IMR-90 (cell line): ENCODE measurements around the gene SLC35F1. TPM values are rescaled to one million over a fixed set of nuclear protein-coding genes. Genes with fewer than 3 reads are reported as not detected.

Source experiments
- ATAC-seq: fragments of 200-7000 bp; cut with Tn5 transposase; 2 replicates; pipeline ENCODE4 v1.9.1; 2020; ENCODE audit warnings: low read depth, mild to moderate bottlenecking, moderate library complexity
- BruUV-seq: library from RNA; stranded (reverse); fragments of 400-500 nt; replicated peaks from 2 replicates; lab custom pipeline; 2021; lab: Mats Ljungman, UMichigan
- CTCF ChIA-PET: fragments of 300-600 bp; formaldehyde crosslinking; extraction: SDS; loops from one replicate; lab custom pipeline; 2021; ENCODE audit warnings: antibody characterized with exemption; lab: Yijun Ruan, JAX
- POLR2A ChIA-PET: fragments of 300-600 bp; sonication (Branson Sonifier 250); formaldehyde crosslinking; loops from one replicate; lab custom pipeline; 2022; ENCODE audit warnings: antibody characterized with exemption; ENCODE audit not compliant: unreplicated experiment; lab: Charles Lee
- DNase-seq: peaks from one replicate; pipeline ENCODE4 v3.0.0; 2013
- H2AFZ ChIP-seq: replicated peaks from 2 replicates; pipeline ENCODE3; 2013; ENCODE audit warnings: low read length, mild to moderate bottlenecking; ENCODE audit not compliant: poor library complexity
- H2AK5ac ChIP-seq: 2 replicates; pipeline ENCODE4 v1.6.1; 2013; ENCODE audit warnings: low read depth, low read length, inconsistent platforms
- H2AK9ac ChIP-seq: replicated peaks from 2 replicates; pipeline ENCODE3; 2013; ENCODE audit warnings: mild to moderate bottlenecking, low read depth, low read length, moderate library complexity; ENCODE audit not compliant: poor library complexity
- H2BK120ac ChIP-seq: 2 replicates; pipeline ENCODE4 v1.6.1; 2013; ENCODE audit warnings: low read depth, low read length, inconsistent platforms
- H2BK15ac ChIP-seq: 3 replicates; pipeline ENCODE4 v1.6.1; 2013; ENCODE audit warnings: low read depth, low read length, inconsistent platforms
- H2BK20ac ChIP-seq: 2 replicates; pipeline ENCODE4 v1.6.1; 2013; ENCODE audit warnings: low read depth, mild to moderate bottlenecking, inconsistent platforms, low read length, moderate library complexity
- H2BK5ac ChIP-seq: 2 replicates; pipeline ENCODE4 v1.6.1; 2013; ENCODE audit warnings: mild to moderate bottlenecking, low read depth, low read length, inconsistent platforms; ENCODE audit not compliant: poor library complexity, severe bottlenecking
- H3K14ac ChIP-seq: replicated peaks from 2 replicates; pipeline ENCODE4 v1.6.1; 2013; ENCODE audit warnings: low read depth, low read length, inconsistent platforms
- H3K18ac ChIP-seq: 2 replicates; pipeline ENCODE4 v1.6.1; 2013; ENCODE audit warnings: low read depth, low read length, control low read depth
- H3K23ac ChIP-seq: 2 replicates; pipeline ENCODE4 v1.6.1; 2013; ENCODE audit warnings: low read depth, low read length, inconsistent platforms
- H3K27ac ChIP-seq: 2 replicates; pipeline ENCODE4 v1.5.1; 2013; ENCODE audit warnings: mild to moderate bottlenecking, control low read depth, low read length; ENCODE audit not compliant: insufficient read depth
- H3K27me3 ChIP-seq: 2 replicates; pipeline ENCODE4 v1.6.1; 2013; ENCODE audit warnings: low read length; ENCODE audit not compliant: control insufficient read depth, insufficient read depth
- H3K36me3 ChIP-seq: 2 replicates; pipeline ENCODE4 v1.6.1; 2013; ENCODE audit warnings: low read length, mixed read lengths; ENCODE audit not compliant: control insufficient read depth, insufficient read depth
- H3K4ac ChIP-seq: 2 replicates; pipeline ENCODE4 v1.6.1; 2013; ENCODE audit warnings: low read depth, low read length, inconsistent platforms
- H3K4me1 ChIP-seq: 2 replicates; pipeline ENCODE4 v1.6.1; 2013; ENCODE audit warnings: low read length, mixed read lengths; ENCODE audit not compliant: control insufficient read depth, insufficient read depth
- H3K4me2 ChIP-seq: 2 replicates; pipeline ENCODE4 v1.6.1; 2013; ENCODE audit warnings: low read depth, mild to moderate bottlenecking, control low read depth, low read length, moderate library complexity
- H3K4me3 ChIP-seq: 2 replicates; pipeline ENCODE4 v1.5.1; 2013; ENCODE audit warnings: low read depth, mild to moderate bottlenecking, control low read depth, low read length, moderate library complexity; ENCODE audit not compliant: insufficient read depth
- H3K56ac ChIP-seq: 2 replicates; pipeline ENCODE4 v1.6.1; 2013; ENCODE audit warnings: low read length, inconsistent platforms; ENCODE audit not compliant: insufficient read depth; ENCODE audit errors: extremely low read depth
- H3K79me1 ChIP-seq, 2 experiments: 2 replicates each; pipeline ENCODE4 v1.6.1; 2013; ENCODE audit warnings: low read length in 2 of 2, inconsistent platforms in 1 of 2, low read depth in 1 of 2
- H3K9ac ChIP-seq: 2 replicates; pipeline ENCODE4 v1.6.1; 2013; ENCODE audit warnings: low read depth, low read length, control low read depth
- H3K9me1 ChIP-seq: 2 replicates; pipeline ENCODE4 v1.6.1; 2013; ENCODE audit warnings: low read length, inconsistent platforms; ENCODE audit not compliant: insufficient read depth
- H3K9me3 ChIP-seq: 2 replicates; pipeline ENCODE4 v1.6.1; 2013; ENCODE audit warnings: low read length; ENCODE audit not compliant: control insufficient read depth, insufficient read depth
- H4K20me1 ChIP-seq: 2 replicates; pipeline ENCODE4 v1.6.1; 2013; ENCODE audit warnings: low read length, inconsistent platforms; ENCODE audit not compliant: insufficient read depth
- H4K5ac ChIP-seq: 2 replicates; pipeline ENCODE4 v1.6.1; 2013; ENCODE audit warnings: mild to moderate bottlenecking, low read depth, low read length, control low read depth
- H4K8ac ChIP-seq, 2 experiments: 2 replicates each; pipeline ENCODE4 v1.6.1; 2013; ENCODE audit warnings: low read depth in 2 of 2, low read length in 2 of 2, control low read depth in 1 of 2, inconsistent platforms in 1 of 2
- H4K91ac ChIP-seq: 2 replicates; pipeline ENCODE4 v1.6.1; 2013; ENCODE audit warnings: low read depth, low read length, inconsistent platforms; ENCODE audit not compliant: insufficient read depth
- BHLHE40 ChIP-seq: fragments of 150-350 bp; IDR thresholded peaks from 2 replicates; pipeline ENCODE4 v1.6.1; 2016; ENCODE audit warnings: mild to moderate bottlenecking, low read depth, low read length
- CEBPB ChIP-seq: IDR thresholded peaks from 2 replicates; pipeline ENCODE4 v1.6.1; 2012; ENCODE audit warnings: low read depth, low read length, improper control_type of control experiment
- CHD1 ChIP-seq: IDR thresholded peaks from 2 replicates; pipeline ENCODE4 v1.6.1; 2012; ENCODE audit warnings: low read depth, low read length, improper control_type of control experiment
- CTCF ChIP-seq: conservative IDR thresholded peaks from 2 replicates; pipeline ENCODE4 v1.5.1; 2012; ENCODE audit warnings: mild to moderate bottlenecking, low read depth, low read length, improper control_type of control experiment
- ELK1 ChIP-seq: fragments of 150-350 bp; IDR thresholded peaks from 2 replicates; pipeline ENCODE4 v1.6.1; 2016; ENCODE audit warnings: low read depth, mild to moderate bottlenecking, low read length, moderate library complexity, borderline replicate concordance
- FOS ChIP-seq: fragments of 150-350 bp; IDR thresholded peaks from 2 replicates; pipeline ENCODE4 v1.6.1; 2016; ENCODE audit warnings: low read depth, low read length
- MAFK ChIP-seq: IDR thresholded peaks from 2 replicates; pipeline ENCODE4 v1.6.1; 2012; ENCODE audit warnings: low read depth, low read length, improper control_type of control experiment
- MAZ ChIP-seq: IDR thresholded peaks from 2 replicates; pipeline ENCODE4 v1.6.1; 2012; ENCODE audit warnings: low read depth, mild to moderate bottlenecking, low read length, improper control_type of control experiment, moderate library complexity, borderline replicate concordance
- MXI1 ChIP-seq: IDR thresholded peaks from 2 replicates; pipeline ENCODE4 v1.6.1; 2012; ENCODE audit warnings: low read depth, mild to moderate bottlenecking, low read length, moderate library complexity, borderline replicate concordance
- NFE2L2 ChIP-seq: fragments of 150-350 bp; IDR thresholded peaks from 2 replicates; pipeline ENCODE4 v1.6.1; 2016; ENCODE audit warnings: low read depth, mild to moderate bottlenecking, low read length
- POLR2A ChIP-seq: IDR thresholded peaks from 2 replicates; pipeline ENCODE4 v1.6.1; 2012; ENCODE audit warnings: mild to moderate bottlenecking, low read depth, low read length
- RAD21 ChIP-seq: IDR thresholded peaks from 2 replicates; pipeline ENCODE4 v1.6.1; 2012; ENCODE audit warnings: low read length, improper control_type of control experiment
- RCOR1 ChIP-seq: IDR thresholded peaks from 2 replicates; pipeline ENCODE4 v1.6.1; 2012; ENCODE audit warnings: mild to moderate bottlenecking, low read length, improper control_type of control experiment; ENCODE audit not compliant: insufficient replicate concordance
- RFX5 ChIP-seq: IDR thresholded peaks from 2 replicates; pipeline ENCODE4 v1.8.0; 2012; ENCODE audit warnings: low read depth, mild to moderate bottlenecking, low read length, moderate library complexity
- SMC3 ChIP-seq: fragments of 150-350 bp; IDR thresholded peaks from 2 replicates; pipeline ENCODE4 v1.6.1; 2016; ENCODE audit warnings: low read depth, mild to moderate bottlenecking, antibody characterized with exemption, low read length, moderate library complexity
- USF2 ChIP-seq: fragments of 150-350 bp; IDR thresholded peaks from 2 replicates; pipeline ENCODE4 v1.6.1; 2017; ENCODE audit warnings: mild to moderate bottlenecking, antibody characterized with exemption, low read length, low read depth
- WGBS, 2 experiments: methylation state at CpG; one replicate each; pipeline versions ENCODE4 v1.1.5 to v1.1.7; 2013; ENCODE audit warnings: missing lambda C conversion rate in 2 of 2; ENCODE audit not compliant: insufficient read length in 1 of 2; ENCODE audit errors: extremely low coverage in 2 of 2; 5-methylcytosine and 5-hydroxymethylcytosine counted together
- dilution Hi-C: fragments of 300-500 bp; cut with HindIII; formaldehyde crosslinking; loops from one replicate; pipeline ENCODE4 v1.14.3; 2018; ENCODE audit warnings: low sequenced_read_pairs; ENCODE audit not compliant: unreplicated experiment
- in situ Hi-C: fragments of 300-500 bp; cut with MboI; formaldehyde crosslinking; loops from 3 replicates; pipeline ENCODE4 v1.14.3; 2019; ENCODE audit warnings: low sequenced_read_pairs, inconsistent platforms, mixed read lengths
- intact Hi-C: fragments of 100-400 bp; cut with micrococcal nuclease; formaldehyde crosslinking; loops from 2 replicates; pipeline ENCODE4 v1.10.0; 2022
- polyA plus RNA-seq, 3 experiments: library from polyadenylated mRNA; depleted of rRNA; stranded (reverse); fragments of >200 nt; gene quantifications; 2 replicates each; pipeline ENCODE4 v1.2.3, GENCODE V29; 2012; ENCODE audit warnings: low replicate concordance in 1 of 3
- total RNA-seq: library from RNA; depleted of rRNA; stranded (reverse); fragments of >200 nt; gene quantifications from 2 replicates; pipeline ENCODE4 v1.2.3, GENCODE V29; 2012

SLC35F1 gene
- total and polyA plus RNA-seq, 2 of the 4 experiments (the other 2 are of a cell fraction): not detected

- ATAC-seq (no peak), DNase-seq (no peak)
- Histone ChIP-seq H3K36me3 (no peaks in the 10 kb centered on the region), H4K20me1 (no peaks in the 10 kb centered on the region), H4K91ac (no peak overlapping the region), H2BK5ac (no peak overlapping the region), H2AFZ (no peak overlapping the region), H3K9me3 (no peaks in the 10 kb centered on the region), H3K4me2 (no peak overlapping the region), H3K79me1 (no peaks in the 10 kb centered on the region), H3K9me1 (no peaks in the 10 kb centered on the region), H3K27ac (no peak overlapping the region), H2BK120ac (no peak overlapping the region), H3K56ac (no peak overlapping the region), H2BK20ac (no peak overlapping the region), H3K9ac (no peak overlapping the region), H3K27me3 (no peaks in the 10 kb centered on the region; the same call in 1 of the 2 replicates), H4K5ac (no peak overlapping the region), H3K23ac (no peak overlapping the region), H3K4ac (no peak overlapping the region), H4K8ac (no peak overlapping the region), H3K4me3 (no peak overlapping the region), H2AK5ac (no peak overlapping the region), H3K4me1 (no peaks in the 10 kb centered on the region), H2BK15ac (no peak overlapping the region), H3K18ac (no peak overlapping the region), H3K14ac (no peak overlapping the region), H2AK9ac (no peak overlapping the region)
- CTCF ChIA-PET: no interaction called here
- WGBS, 2 experiments: no CpG with 5 or more reads among the region's 5 CpGs
- TF ChIP-seq ELK1: no peak
- no peak for TF ChIP-seq MAZ
- TF ChIP-seq USF2: no peak
- TF ChIP-seq MAFK: no peak
- TF ChIP-seq RCOR1: no peak
- TF ChIP-seq RFX5: no peak
- TF ChIP-seq POLR2A: no peak
- no peak for TF ChIP-seq CTCF
- no peak for TF ChIP-seq MXI1
- TF ChIP-seq CHD1: no peak
- TF ChIP-seq RAD21: no peak
- no peak for TF ChIP-seq NFE2L2
- no peak for TF ChIP-seq FOS
- no peak for TF ChIP-seq BHLHE40
- TF ChIP-seq CEBPB: no peak
- TF ChIP-seq SMC3: no peak
- POLR2A ChIA-PET: no interaction called here
- BruUV-seq: no TSS peak
- dilution Hi-C loops (no loop called here), in situ Hi-C loops (loop anchor here (25.0 kb wide), 1 partner anchor 838 kb away; the partner anchor contains the start of gene FAM184A), intact Hi-C loops (no loop called here)
Measured at GRCh38 chr6:118249680-118250079, 342.6 kb downstream of the SLC35F1 start.
